NCI-H748 (cell line): Measurements from ENCODE around the gene ESR1.
"Not testable (repeated sequence)": the region's sequence is repeated elsewhere in the genome, so short reads cannot be mapped to it uniquely, and the experiment has no call there.

ENCODE experiments used
- DNase-seq: peaks from one replicate; lab custom pipeline; 2025; ENCODE audit not compliant: unreplicated experiment; lab: John Stamatoyannopoulos, UW

ESR1 gene

DNA sequence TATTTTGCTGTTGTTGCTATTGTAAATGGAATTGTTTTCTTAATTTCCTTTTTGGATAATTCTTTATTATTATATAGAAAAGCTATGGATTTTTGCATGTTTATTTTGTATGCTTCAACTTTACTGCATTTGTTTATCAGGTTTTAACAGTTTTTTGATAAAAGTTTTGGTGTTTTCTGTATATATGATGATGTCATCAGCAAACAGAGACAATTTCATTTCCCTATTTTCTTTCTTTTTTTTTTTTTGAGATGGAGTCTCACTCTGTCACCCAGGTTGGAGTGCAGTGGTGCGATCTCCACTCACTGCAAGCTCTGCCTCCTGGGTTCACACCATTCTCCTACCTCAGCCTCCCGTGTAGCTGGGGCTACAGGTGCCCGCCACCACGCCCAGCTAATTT lies 156.9 kb downstream of the ESR1 start:
- not testable (repeated sequence) for DNase-seq

GRCh38 chr6:151974061-151974617 lies 166.7 kb downstream of the ESR1 start:
- DNase-seq, result no peak

GRCh38 chr6:151975795-151976194 lies 168.3 kb downstream of the ESR1 start:
- DNase-seq, result no peak

- not testable (repeated sequence) for DNase-seq
These were observed 180.7 kb downstream of the ESR1 start for GRCh38 chr6:151988199-151988598.

- DNase-seq, result no peak
These were observed 184.6 kb downstream of the ESR1 start for GRCh38 chr6:151992091-151992490.

DNA sequence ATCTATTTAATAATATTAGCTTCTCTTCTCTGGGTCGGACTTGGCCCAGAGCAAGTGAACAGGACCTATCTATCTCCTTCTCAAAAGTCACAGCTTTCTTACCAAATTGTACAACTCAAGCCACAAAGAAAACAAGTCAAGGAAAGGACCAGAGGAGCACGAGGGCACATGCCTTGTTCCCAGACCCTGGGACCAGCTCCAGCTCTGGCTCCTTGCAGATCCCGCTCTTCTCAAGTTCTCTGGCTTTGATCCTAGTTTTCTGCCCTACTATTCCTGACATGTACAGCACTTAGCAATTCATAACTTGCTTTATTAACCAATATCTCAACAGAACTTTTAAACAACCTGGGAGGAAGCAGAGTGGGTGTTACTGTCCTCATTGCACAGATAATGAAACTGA lies 185.9 kb downstream of the ESR1 start:
- no peak for DNase-seq

DNA sequence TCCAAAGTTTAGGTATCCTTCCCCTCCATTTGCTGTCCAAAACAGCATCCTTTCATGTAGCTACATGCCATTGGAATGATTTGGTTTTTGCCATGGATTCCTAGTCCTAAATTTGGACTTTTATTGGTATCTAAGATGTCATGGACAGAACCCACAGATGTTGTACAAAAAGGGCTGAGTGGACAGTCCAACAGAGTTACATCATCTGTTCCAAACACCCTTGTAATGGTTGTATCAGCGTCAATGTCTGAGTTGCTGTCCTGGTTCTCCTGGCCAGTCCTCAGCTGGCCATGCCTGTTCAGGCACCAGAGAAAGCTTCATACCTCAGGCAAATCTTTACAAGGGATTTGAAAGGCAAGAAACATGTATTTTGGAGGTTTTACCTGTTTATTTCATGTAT lies 191.3 kb downstream of the ESR1 start:
- no peak for DNase-seq

DNA sequence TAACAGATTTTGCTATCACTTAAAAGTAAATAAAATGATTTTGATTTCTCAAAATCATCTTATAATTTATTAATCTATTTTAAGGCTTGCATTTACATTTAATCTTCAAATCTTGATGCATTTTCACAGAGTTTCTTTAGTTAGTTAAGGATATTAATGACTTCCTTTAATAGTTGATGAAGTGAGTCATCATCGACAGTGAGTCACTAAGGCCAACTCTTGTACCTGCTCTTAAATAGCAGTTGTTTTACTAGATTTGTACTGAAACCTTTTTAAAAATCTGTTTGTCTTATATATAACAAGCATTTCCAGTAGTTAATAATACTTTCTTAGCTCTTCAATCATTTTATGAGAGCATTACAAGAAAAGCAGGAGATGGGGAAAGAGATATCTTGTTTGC lies 191.7 kb downstream of the ESR1 start:
- no peak for DNase-seq

- DNase-seq, result no peak
These were observed 193.9 kb downstream of the ESR1 start for GRCh38 chr6:152001408-152001807.

DNA sequence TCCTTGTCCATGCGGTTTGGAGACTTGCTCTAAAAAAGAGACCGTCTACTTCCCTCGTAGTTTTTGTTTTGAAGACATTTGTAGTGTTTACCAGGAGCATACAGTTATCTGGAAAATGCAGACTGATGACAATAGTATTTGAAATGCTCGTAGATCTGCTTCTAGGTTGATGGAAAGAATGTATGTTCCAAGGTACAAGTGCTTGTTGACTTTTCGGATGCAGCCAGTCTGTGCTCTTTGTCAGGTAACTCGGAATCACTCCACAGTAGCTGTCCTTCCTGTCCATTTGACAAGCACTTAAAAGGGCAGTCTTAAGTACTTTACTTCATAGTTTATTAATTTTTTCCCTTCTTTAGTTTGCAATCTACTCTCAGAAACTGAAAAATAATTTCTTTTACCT lies 194.8 kb downstream of the ESR1 start:
- DNase-seq, result no peak

- DNase-seq, result no peak
These were observed 196.6 kb downstream of the ESR1 start for GRCh38 chr6:152004036-152004566.

DNA sequence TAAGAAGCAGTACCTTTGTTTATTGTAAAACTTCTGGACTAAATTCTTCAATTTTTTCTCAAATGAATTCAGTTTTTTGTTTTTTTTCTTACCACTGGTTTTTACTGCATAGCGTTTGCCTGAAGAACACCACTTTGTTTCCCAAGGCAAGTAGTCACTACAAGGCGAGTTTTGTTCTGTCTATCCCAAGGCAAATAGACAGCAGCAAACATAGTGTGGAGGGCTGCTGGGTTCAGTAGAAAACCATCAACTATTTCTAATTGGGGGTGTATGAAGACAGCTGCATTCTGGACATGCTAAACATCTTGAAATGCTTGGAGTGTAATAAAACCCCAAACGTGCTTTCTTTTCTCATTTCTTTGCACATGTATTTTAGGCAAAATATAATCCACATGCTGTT lies 197.4 kb downstream of the ESR1 start:
- no peak for DNase-seq

GRCh38 chr6:152008779-152009178 lies 201.3 kb downstream of the ESR1 start:
- no peak for DNase-seq

GRCh38 chr6:152012227-152012626 lies 204.7 kb downstream of the ESR1 start:
- no peak for DNase-seq

- DNase-seq, result no peak
These were observed 211.4 kb downstream of the ESR1 start for GRCh38 chr6:152018876-152019275.

- DNase-seq, result no peak
These were observed 214.8 kb downstream of the ESR1 start for GRCh38 chr6:152022303-152022702.

GRCh38 chr6:152023613-152024012 lies 216.1 kb downstream of the ESR1 start:
- DNase-seq, result no peak

DNA sequence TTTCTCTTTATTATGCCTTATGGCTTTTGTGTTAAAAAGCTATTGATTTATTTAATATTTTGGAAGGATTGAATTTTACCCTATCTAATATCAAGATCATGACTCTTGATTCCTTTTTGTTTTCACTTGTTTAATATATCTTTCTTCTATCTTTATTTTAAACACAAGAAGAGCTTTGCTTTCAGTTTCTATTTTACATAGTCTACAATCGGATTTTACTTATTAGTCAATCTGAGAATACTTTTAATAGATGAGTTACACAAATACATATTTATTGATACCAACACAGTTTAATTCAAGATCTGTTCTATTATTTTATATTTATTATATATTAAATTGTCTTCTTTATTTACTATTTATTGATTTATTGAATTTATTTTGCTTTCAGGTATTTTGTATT lies 218.8 kb downstream of the ESR1 start:
- DNase-seq, result no peak

DNA sequence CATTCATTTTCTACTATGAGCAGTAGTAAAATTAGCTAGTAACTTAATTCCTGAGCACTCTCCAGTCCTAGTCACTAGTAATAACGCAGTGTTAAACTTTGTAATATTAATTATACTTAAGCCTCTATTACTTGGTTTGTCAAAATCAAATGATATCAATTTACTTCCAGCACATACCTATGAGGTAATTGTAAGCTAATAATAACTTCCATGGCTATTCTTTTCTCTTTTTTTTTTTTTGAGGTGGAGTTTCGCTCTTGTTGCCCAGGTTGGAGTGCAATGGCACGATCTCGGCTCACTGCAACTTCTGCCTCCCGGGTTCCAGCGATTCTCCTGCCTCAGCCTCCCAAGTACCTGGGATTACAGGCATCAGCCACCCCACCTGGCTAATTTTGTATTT lies 219.3 kb downstream of the ESR1 start:
- DNase-seq, result not testable (repeated sequence)

GRCh38 chr6:152033765-152034164 lies 226.3 kb downstream of the ESR1 start:
- DNase-seq, result not testable (repeated sequence)

GRCh38 chr6:152034631-152035030 lies 227.1 kb downstream of the ESR1 start:
- DNase-seq, result no peak

GRCh38 chr6:152046118-152046517 lies 238.6 kb downstream of the ESR1 start:
- DNase-seq, result no peak

- peak; percentile 6 for DNase-seq
These were observed 241.4 kb downstream of the ESR1 start for GRCh38 chr6:152048921-152049320.
